NOMO-1 treated with dmso at 0.1 percent for 144 hours (cell line): ENCODE results near the gene FOXO4.

Experiments used
- DNase-seq: peaks from one replicate; lab custom pipeline; 2025; ENCODE audit not compliant: unreplicated experiment; lab: John Stamatoyannopoulos, UW

FOXO4 gene

GRCh38 chrX:71098951-71099506 is 3.4 kb downstream of the FOXO4 start:
- no peak for DNase-seq

- no peak for DNase-seq
Measured at GRCh38 chrX:71099736-71100135, 4.1 kb downstream of the FOXO4 start.

GRCh38 chrX:71100581-71101505 is 5.2 kb downstream of the FOXO4 start:
- DNase-seq = no peak

- DNase-seq = no peak
Measured at GRCh38 chrX:71102292-71102691, 6.6 kb downstream of the FOXO4 start.

- no peak for DNase-seq
Measured at GRCh38 chrX:71103110-71103983, 7.7 kb downstream of the FOXO4 start.

GRCh38 chrX:71105628-71106027 is 10.0 kb downstream of the FOXO4 start:
- DNase-seq = no peak

GRCh38 chrX:71106427-71106826 is 10.8 kb downstream of the FOXO4 start, which contains the start of gene CXorf65:
TSS of gene CXorf65 (minus strand) at chrX:71106740. CDS start at chrX:71106556, 184 bp downstream.
- peak; percentile 20 for DNase-seq

- no peak for DNase-seq
Measured at GRCh38 chrX:71107245-71107644, 11.6 kb downstream of the FOXO4 start.

- peak; percentile 26 for DNase-seq
Measured at GRCh38 chrX:71107762-71108360, 12.2 kb downstream of the FOXO4 start.

- DNase-seq = no peak
Measured at GRCh38 chrX:71109051-71109450, 13.4 kb downstream of the FOXO4 start.

GRCh38 chrX:71111141-71111843 is 15.6 kb downstream of the FOXO4 start, which contains the start of gene IL2RG:
TSS of gene IL2RG (minus strand) at chrX:71111577. CDS start at chrX:71111539, 38 bp downstream.
- no peak for DNase-seq

- no peak for DNase-seq
Measured at GRCh38 chrX:71111921-71112431, 16.3 kb downstream of the FOXO4 start.

- no peak for DNase-seq
Measured at GRCh38 chrX:71117358-71117757, 21.7 kb downstream of the FOXO4 start.

GRCh38 chrX:71118032-71118984 is 22.7 kb downstream of the FOXO4 start, which contains the start of gene MED12:
TSS of gene MED12 (plus strand) at chrX:71118596. CDS start at chrX:71118755, 159 bp downstream.
- DNase-seq = peak; percentile 41

GRCh38 chrX:71118985-71119535 is 23.4 kb downstream of the FOXO4 start:
- no peak for DNase-seq

- DNase-seq = no peak
Measured at GRCh38 chrX:71128166-71128833, 32.6 kb downstream of the FOXO4 start.

GRCh38 chrX:71128915-71129765 is 33.5 kb downstream of the FOXO4 start:
- peak; percentile 19 for DNase-seq
